Measurements from ENCODE around the gene C12orf42.

C12orf42 gene

GRCh38 chr12:103330672-103331071, 165.1 kb downstream of the C12orf42 start:
- no peak for DNase-seq

- no peak for DNase-seq
Measured at GRCh38 chr12:103327676-103328075, 168.1 kb downstream of the C12orf42 start.

- DNase-seq, result no peak
Measured at GRCh38 chr12:103326190-103326589, 169.6 kb downstream of the C12orf42 start.

- no peak for DNase-seq
Measured at GRCh38 chr12:103318566-103318965, 177.2 kb downstream of the C12orf42 start.

- DNase-seq, result no peak
Measured at GRCh38 chr12:103317220-103317619, 178.5 kb downstream of the C12orf42 start.

- no peak for DNase-seq
Measured at GRCh38 chr12:103314786-103315185, 181.0 kb downstream of the C12orf42 start.

- no peak for DNase-seq
Measured at GRCh38 chr12:103313894-103314293, 181.9 kb downstream of the C12orf42 start.

- DNase-seq, result no peak
Measured at GRCh38 chr12:103312742-103313354, 182.9 kb downstream of the C12orf42 start.

GRCh38 chr12:103310546-103311270, 185.1 kb downstream of the C12orf42 start:
- DNase-seq, result no peak

GRCh38 chr12:103308396-103308795, 187.4 kb downstream of the C12orf42 start:
- DNase-seq, result no peak

- DNase-seq, result no peak
Measured at GRCh38 chr12:103303484-103303883, 192.3 kb downstream of the C12orf42 start.

- no peak for DNase-seq
Measured at GRCh38 chr12:103301642-103302591, 193.9 kb downstream of the C12orf42 start.

GRCh38 chr12:103288016-103288415, 207.8 kb downstream of the C12orf42 start:
- DNase-seq, result no peak

GRCh38 chr12:103282124-103282523, 213.6 kb downstream of the C12orf42 start:
- DNase-seq, result no peak

- no peak for DNase-seq
Measured at GRCh38 chr12:103279444-103279843, 216.3 kb downstream of the C12orf42 start.

GRCh38 chr12:103278329-103278728, 217.4 kb downstream of the C12orf42 start:
- DNase-seq, result no peak

GRCh38 chr12:103273645-103274044, 222.1 kb downstream of the C12orf42 start:
- no peak for DNase-seq

GRCh38 chr12:103272949-103273348, 222.8 kb downstream of the C12orf42 start:
- DNase-seq, result no peak

GRCh38 chr12:103269946-103270345, 225.8 kb downstream of the C12orf42 start:
- peak; percentile 7 for DNase-seq

GRCh38 chr12:103268831-103269514, 226.8 kb downstream of the C12orf42 start:
- DNase-seq, result no peak

- DNase-seq, result no peak
Measured at GRCh38 chr12:103257763-103258162, 238.0 kb downstream of the C12orf42 start.

All from fibroblast of skin of right quadriceps (primary cell).